Hematopoietic multipotent progenitor cell (in vitro differentiated cells): ENCODE data around the gene SHISA7. TPM values are rescaled to one million over a fixed set of nuclear protein-coding genes. Genes with fewer than 3 reads are reported as not detected.

Experiments
- DNase-seq, 3 donors: peaks; one replicate each; pipeline ENCODE4 v3.0.0-alpha.2; 2011 to 2015; ENCODE audit warnings: low read depth in 2 of 3, low spot score in 2 of 3
- total RNA-seq: library from RNA; depleted of rRNA; stranded (reverse); fragments of >200 nt; gene quantifications from one replicate; pipeline ENCODE4 v1.2.3, GENCODE V29; 2012

Gene SHISA7
- total RNA-seq, 1 donor = under 0.01 TPM

DNA sequence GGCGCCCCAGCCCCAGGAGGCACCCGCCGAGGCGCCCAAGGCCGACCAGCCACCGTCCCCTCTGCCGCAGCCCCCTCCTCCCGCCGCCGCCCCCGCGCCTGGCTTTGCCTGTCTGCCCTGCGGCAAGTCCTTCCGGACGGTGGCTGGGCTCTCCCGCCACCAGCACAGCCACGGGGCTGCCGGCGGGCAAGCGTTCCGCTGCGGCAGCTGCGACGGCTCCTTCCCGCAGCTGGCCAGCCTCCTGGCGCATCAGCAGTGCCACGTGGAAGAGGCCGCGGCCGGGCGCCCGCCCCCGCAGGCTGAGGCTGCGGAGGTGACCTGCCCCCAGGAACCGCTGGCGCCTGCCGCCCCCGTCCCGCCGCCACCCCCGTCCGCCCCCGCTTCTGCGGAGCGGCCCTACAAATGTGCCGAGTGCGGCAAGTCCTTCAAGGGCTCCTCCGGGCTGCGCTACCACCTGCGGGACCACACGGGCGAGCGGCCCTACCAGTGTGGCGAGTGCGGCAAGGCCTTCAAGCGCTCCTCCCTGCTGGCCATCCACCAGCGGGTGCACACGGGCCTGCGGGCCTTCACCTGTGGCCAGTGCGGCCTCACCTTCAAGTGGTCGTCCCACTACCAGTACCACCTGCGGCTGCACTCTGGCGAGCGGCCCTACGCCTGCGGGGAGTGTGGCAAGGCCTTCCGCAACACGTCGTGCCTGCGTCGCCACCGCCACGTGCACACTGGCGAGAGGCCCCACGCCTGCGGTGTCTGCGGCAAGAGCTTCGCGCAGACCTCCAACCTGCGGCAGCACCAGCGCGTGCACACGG is 39.3 kb upstream of the SHISA7 start:
- no peak for DNase-seq

DNA sequence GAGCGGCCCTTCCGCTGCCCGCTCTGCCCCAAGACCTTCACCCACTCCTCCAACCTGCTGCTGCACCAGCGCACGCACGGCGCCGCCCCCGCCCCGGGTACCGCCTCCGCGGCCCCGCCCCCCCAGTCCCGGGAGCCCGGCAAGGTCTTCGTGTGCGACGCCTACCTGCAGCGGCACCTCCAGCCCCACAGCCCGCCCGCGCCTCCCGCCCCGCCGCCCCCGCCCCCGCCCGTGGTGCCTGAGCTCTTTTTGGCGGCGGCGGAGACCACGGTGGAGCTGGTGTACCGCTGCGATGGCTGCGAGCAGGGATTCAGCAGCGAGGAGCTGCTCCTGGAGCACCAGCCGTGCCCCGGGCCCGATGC is 38.7 kb upstream of the SHISA7 start:
- DNase-seq = no peak

DNA sequence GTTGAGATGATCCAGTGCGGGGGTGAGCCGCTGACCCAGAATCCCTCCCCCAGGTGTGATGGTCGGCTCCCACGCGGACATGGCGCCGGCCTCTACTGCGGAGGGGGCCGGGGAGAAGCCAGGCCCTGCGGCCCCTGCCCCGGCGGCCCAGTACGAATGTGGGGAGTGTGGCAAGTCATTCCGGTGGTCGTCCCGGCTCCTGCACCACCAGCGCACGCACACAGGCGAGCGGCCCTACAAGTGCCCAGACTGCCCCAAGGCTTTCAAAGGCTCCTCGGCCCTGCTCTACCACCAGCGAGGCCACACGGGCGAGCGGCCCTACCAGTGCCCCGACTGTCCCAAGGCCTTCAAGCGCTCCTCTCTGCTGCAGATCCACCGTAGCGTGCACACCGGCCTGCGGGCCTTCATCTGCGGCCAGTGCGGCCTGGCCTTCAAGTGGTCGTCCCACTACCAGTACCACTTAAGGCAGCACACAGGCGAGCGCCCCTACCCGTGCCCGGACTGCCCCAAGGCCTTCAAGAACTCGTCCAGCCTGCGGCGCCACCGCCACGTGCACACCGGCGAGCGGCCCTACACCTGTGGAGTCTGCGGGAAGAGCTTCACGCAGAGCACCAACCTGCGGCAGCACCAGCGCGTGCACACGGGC is 38.2 kb upstream of the SHISA7 start:
- no peak for DNase-seq

DNA sequence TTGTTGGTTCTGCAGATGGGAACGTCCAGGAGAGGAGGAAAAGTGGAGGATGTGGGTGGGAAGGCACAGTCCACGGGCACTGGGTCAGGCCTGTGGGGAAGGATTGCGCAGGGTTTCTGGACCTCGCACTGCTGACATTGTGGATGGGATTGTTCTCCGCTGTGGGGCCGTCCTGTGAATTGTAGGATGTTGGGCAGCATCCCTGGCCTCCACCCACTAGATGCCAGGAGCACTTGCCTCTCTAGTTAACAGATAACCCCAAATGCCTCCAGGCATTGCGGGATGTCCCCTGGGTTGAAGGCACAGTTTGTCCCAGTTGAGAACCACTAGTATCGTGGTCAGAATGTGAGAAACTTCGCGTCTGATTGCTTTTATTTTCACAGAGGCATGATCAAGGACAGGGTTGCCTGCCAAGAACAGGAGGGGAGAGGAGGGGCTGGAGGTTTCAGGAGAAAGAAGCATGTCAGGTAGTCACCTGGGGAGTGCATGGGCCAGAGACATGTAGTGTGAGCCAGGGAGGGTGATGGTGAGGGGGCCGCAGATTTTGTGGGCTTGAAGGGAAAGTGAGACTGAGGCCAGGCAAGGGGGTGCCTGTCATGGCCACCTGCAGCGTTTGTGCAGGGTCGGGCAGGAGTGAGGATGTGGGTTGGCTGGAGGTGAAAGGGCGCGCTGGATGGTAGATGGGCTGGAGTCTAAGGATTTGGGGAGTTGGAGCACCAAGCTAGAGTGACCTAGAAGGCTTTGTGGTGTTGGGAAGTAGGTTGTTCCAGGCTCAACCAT is 36.5 kb upstream of the SHISA7 start:
- DNase-seq = no peak

DNA sequence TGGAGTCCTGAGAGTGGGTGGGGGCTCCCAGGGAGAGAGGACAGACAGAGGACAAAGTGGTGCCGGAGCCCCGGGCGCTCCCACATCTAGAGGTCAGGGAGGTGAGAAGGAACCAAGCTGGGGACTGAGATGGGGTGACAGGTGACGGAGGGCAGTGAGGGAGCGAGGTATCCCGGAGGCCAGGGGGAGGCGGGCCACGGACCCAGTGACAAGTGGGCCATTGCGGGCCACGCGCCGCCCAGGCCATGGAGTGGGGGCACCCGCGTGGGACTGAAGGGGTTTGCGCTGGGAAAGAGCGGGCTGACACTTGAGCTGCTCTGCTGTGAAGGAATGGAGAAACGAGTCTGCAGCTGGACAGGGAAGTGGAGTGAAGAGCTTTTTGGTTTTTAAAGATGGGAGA is 35.9 kb upstream of the SHISA7 start:
- DNase-seq = no peak

DNA sequence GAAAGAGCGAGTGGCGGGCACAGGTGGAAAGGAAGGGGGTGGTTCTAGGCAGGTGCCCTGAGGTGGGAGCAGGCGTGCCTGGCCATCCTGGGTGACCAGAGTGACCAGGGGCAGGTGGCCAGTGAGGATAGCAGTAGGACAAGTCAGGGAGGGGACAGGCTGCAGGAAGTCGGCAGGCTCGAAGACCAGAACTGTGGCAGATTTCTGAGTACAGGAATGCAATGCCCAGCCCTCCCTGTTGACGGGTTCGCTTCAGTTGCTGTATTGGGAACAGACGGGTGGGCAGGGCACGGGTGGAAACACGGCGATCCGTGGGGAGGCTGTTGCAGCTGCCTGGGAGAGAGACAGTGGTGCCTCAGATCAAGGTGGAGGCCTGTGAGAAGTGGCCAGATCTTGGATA is 35.3 kb upstream of the SHISA7 start:
- no peak for DNase-seq

DNA sequence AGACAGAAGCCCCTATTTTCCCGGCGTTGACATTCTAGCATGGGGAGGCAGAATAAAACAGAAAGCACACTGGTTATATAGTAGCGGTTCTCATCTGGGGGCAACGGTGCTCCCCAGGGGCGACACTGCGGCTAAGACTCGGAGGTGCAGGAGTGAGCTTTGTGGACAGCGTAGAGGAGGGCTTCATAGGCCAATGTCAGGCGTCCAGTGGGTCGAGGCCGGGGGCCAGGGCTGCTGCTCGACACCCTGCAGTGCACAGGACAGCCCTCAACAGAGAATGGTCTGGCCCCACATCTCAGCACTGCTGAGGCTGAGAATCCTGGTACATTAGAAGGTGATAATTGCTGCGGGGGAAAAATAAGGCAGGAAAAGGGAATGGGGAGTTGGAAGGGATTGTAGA is 34.8 kb upstream of the SHISA7 start:
- DNase-seq = no peak

DNA sequence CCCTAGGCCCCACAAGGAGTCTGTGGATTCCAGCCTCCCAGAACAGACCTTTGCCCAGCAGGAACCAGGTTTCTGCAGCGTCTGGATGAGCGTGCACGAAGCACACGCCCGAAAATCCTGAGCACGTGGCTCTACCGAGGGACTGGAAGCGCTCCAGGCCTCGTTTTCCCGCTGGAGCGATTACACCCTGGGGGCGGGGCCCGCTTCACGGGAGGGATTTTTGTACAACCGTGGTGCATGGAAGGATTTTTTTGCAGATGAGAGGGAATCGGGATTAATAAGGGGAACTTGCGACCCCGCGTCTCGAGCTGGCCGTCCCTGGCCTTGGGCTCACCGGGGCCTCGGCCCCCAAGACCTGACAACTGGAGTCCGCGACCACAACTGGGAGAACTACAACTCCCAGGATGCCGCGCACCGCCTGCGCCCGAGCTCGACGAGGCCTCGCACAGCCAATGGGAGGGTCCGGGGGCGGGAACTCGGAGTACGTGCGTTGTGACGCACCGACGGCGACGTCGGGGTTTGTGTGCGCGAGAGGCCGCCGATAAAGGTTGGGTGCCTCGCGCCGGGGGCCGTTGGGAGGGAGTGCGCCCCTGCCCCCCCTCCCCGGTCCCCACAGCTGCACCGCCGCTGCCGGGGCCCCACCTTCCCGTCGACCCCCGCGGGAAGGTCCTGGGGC is 33.1 kb upstream of the SHISA7 start, which contains the start of gene ZNF628:
Gene ZNF628, plus strand, starts transcription at position 518 of the 676 bp plus-strand sequence. CDS start 3,294 bp downstream, outside the sequence.
- DNase-seq = peak; percentile 96 to 98 (median 98)

DNA sequence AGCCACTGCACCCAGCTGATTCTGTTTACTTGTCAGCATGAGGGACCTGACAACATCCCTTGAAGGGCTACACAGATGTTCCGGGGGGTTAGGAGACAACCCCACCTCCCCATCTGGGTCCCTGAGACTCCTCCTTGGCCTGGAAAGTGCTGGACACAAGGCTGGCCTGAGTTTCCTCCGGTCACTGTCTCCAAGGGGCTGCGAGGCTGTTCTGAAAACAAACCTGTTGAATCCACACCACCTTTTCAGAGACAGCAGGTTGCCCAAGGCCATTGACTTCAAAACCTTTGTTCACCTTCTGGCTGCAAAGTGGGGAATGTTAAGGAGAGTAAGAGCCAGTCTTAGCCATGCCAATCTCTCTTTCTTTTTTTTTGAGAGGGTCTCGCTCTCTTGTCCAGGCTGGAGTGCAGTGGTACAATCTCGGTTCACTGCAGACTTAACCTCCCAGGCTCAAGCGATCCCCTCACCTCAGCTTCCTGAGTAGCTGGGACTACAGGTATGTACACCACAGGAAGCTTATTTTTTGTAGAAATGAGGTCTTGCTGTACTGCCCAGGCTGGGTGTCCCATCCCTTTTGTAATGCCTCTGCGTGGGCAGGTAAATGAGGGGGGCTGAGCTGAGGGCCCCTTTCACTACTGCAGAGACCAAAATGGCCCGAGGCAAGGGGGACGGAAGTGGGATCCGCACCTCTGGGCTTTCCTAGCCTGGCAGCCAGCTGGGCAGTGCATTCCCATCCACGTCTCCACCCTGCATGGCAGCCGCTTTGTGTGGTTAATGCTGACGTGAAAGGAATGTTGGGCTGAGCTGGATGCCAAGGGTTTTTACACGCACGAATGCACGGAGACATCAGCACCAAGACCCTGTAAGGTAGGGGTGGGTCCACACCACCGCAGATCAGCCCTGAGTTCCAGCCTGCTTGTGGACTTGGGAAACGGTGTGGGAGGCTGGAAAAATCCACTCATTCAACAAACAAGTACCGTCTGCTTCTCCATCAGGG is 31.5 kb upstream of the SHISA7 start:
- no peak for DNase-seq

DNA sequence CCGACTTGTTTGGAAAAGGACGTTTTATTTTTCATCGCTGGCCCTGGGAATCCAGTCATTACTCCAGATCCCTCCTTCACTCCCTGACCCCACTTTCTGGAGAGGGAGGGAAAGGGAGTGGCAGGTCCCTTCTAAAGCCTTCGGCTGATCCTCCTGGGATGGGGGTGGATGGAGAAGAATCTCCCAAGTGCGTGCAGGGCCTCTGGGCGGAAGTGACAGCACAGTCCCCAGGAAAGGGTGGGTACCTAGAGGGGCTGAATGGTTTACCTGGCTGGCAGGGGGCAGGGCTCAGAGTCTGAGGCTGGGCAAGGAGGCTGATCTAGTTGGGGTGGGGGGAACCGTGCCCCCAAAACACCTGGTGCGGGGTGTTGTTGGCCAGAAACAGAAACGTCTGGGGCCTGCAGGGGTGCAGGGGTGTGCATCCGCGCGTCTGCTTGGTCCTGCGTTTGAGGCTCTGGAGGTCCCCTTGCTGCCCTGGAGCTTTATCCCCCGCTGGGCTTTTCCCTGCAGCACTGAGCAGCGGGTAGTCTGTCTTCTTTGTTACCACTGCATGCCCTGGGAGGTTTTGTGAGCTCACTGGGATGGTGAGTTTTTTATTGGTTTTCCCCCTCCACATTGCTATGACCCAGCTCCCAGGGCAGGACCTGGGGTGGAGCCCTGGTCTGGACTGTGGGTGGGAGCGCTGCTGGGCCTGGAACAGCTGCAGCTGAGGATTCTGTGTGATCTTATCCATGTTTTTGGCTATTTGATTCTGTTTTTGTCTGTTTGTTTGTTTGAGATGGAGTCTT is 30.3 kb upstream of the SHISA7 start:
- no peak for DNase-seq

DNA sequence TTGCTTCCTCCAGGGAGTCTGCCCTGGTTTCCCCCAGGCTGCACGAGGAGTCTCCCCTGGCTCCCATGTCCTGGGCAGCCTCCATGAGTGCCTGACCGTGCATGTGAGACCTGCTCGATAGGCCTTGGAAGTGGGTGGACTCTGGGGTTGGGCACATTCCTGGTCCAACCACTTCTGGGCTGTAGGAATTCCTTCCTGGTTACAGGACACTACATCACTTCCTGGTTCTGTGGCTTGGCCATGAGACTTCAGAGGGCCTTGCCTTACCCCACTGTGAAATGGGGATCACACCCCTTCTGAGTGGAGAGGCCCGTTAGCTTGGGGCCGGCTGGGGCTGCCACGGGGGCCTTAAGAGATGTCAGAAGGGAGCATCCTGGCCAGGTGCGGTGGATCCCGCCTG is 29.4 kb upstream of the SHISA7 start:
- DNase-seq = no peak

DNA sequence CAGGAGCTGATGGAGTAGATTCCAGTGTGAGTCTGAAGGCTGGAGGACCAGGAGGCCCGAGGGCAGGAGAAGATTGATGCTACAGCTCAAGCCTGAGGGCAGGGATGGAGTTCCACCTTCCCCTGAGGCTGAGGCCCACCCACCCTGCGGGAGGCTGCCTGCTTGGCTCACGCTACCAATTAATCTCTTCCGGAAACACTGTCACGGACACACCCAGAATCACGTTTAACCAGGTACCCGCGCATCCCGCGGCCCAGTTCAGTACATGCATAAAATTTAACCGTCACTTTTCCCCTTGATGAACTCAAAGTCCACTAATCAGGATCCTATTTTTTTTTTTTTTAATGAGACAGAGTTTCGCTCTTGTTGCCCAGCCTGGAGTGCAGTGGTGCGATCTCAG is 28.2 kb upstream of the SHISA7 start:
- no peak for DNase-seq

DNA sequence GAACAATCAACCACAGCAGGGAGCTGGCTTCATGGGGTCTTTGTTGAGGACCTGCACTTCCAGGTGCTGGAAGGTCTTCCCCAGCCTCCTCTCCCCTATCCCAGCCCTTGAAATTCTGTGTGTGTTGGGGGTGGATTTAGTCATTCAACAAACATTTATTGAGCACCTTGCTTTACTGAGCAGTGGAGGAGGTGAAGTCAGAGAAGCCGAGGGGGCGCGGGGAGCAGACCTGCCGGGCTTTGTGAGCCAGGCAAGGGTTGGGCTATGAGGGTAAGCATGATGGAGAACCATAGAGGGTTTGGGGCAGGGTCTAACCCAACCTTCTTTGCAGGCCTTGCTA is 24.9 kb upstream of the SHISA7 start:
- DNase-seq = no peak

DNA sequence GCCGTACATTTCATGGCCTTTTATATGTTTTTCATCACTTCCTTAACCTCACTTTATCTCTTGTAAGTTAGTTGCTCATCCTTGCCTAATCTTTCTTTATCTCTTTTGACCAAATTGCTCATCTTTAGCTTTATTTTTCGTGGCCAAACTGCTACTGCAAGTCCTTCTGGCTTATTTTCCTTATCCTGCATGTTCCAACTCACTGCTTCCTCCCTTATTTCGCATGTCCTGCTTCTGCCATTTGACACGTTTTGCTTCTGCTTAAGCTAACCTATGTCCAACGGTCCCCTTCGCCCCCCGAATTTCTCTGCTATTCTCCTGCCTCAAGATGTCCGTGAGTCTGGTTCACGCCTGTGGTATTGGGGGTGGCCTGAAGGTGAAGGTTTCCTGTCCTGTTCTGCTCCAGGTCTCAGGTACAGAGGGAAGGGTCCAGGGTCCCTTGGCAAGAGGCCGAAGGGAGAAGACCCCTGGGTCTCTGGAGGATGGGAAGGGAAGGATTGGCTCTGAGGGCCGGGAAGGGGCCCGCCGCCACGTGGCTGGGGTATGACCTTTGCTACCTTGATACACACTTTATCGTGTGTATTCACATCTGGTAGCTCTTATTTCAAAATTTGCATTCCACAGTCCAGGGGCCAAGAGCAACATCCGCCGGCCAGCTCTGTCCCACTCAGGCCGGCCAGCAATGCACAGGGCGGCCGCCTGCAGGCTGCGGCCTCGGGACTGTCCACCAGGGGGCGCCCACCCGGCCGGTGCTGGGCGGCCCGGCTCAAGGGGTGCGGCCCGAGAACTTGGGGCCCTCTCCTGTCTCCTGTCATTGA is 24.3 kb upstream of the SHISA7 start:
- DNase-seq = peak in 2 of 3 donors; percentile 50 to 57

DNA sequence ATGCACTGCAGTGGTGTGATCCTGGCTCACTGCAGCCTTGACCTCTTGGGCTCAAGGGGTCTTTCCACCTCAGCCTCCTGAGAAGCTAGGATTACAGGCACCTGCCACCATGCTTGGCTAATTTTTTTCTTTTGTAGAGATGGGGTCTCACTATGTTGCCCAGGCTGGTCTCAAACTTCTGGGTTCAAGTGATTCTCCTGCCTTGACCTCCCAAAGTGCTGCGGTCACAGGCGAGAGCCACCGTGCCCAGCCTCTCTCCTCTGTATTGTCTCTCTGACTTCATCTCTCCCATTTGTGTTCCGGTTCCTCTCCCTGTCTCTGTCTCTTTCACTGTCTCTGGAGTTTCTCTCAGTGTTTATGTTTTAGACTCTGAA is 23.1 kb upstream of the SHISA7 start:
- DNase-seq = no peak

DNA sequence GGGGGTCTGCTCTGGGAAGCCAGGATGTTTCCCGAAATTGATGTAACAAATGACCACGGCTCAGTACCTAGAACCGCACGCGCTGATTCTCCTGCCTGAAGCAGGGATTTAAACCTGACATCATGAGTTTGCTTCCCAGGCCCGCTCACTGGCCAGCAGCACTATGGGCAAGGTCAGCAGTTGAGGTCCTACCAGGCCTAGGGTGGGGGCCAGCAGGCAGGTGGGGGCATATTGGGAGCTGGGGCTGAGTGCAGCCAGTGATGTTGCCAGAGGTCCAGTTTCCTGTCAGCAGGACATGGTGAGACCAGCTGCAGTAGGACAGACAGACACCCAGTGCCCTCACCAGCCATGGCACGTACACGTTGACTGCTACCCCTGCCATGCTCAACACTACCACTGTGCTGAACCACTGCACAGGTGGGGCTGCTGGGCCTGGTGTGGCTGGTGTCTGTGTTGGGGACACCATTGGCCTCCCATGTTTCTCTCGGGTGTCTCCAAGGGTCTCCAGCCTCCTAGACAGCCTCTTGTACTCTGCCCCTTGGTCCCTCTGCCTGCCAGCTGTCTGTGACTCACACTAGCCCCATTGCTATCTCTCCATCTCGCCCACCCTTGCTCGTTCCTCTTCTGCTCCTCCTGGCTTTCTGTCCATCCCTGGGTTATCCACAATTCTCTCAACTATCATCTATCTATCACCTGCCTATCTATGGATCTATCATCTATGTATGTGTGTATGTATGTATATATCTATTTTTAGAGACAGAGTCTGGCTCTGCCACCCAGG is 22.6 kb upstream of the SHISA7 start:
- no peak for DNase-seq

DNA sequence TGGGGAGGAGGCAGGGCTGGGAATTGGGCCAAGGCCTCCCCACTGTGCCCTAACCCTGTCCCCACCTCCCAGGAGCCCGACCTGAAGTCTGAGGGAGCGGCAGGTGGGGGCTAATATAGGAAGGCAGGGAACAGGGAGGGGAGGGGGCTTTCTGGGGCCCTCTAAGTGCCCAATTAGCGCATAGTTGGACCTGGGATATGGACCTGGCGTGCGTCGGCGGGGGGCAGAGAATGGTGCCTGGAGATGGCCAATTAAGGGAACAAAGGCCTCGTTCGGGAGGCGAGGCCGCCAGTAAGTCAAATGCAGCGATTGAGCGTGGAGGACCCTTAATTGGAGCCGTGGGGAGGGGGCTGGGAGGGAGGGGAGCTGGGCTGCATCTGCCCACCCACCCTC is 21.6 kb upstream of the SHISA7 start, which contains the start of gene C19orf85:
Gene C19orf85, minus strand, starts transcription at position 90 of the 393 bp plus-strand sequence. CDS start 197 bp downstream, outside the sequence.
- DNase-seq = no peak
